Keratinocyte (primary cell): ENCODE data around the gene FAM174B. TPM values are rescaled to one million over a fixed set of nuclear protein-coding genes. Genes with fewer than 3 reads are reported as not detected.

ENCODE experiments used
- DNase-seq: peaks from one replicate; pipeline ENCODE4 v3.0.0-alpha.2; 2011; ENCODE audit warnings: low read depth, missing footprints, low spot score
- FAIRE-seq: peaks from 2 replicates; lab custom pipeline; 2011; peaks lifted over from hg19 to GRCh38; lab: Jason Lieb, UNC
- H2AFZ ChIP-seq: 2 replicates; pipeline ENCODE4 v1.6.0; 2012; ENCODE audit warnings: low read length, control low read depth, inconsistent platforms; ENCODE audit not compliant: control insufficient read depth
- H3K27ac ChIP-seq: 2 replicates; pipeline ENCODE4 v1.5.1; 2011; ENCODE audit warnings: low read length; ENCODE audit not compliant: control insufficient read depth, insufficient read depth
- H3K27me3 ChIP-seq: 3 replicates; pipeline ENCODE4 v1.6.0; 2011; ENCODE audit warnings: low read length; ENCODE audit not compliant: control insufficient read depth, insufficient read depth; ENCODE audit errors: extremely low read depth
- H3K36me3 ChIP-seq, 2 experiments: 2 replicates in 1 of 2; 3 replicates in 1 of 2; pipeline ENCODE4 v1.5.1; 2011; ENCODE audit warnings: low read length in 2 of 2, mild to moderate bottlenecking in 1 of 2; ENCODE audit not compliant: control insufficient read depth in 2 of 2, insufficient read depth in 2 of 2; ENCODE audit errors: extremely low read depth in 1 of 2
- H3K4me1 ChIP-seq: 3 replicates; pipeline ENCODE4 v1.5.1; 2011; ENCODE audit warnings: low read length; ENCODE audit not compliant: control insufficient read depth, insufficient read depth; ENCODE audit errors: extremely low read depth
- H3K4me2 ChIP-seq: 3 replicates; pipeline ENCODE4 v1.6.0; 2011; ENCODE audit warnings: low read depth, low read length; ENCODE audit not compliant: control insufficient read depth, insufficient read depth; ENCODE audit errors: extremely low read depth
- H3K4me3 ChIP-seq, 3 experiments: fragments of 200-600 bp in 1 of 3; sonication (generic) in 1 of 3; 2 replicates in 2 of 3; 3 replicates in 1 of 3; pipeline ENCODE4 v1.5.1; 2011 to 2016; ENCODE audit warnings: low read length in 3 of 3, mild to moderate bottlenecking in 3 of 3, control low read depth in 2 of 3, inconsistent platforms in 1 of 3, low read depth in 1 of 3, mixed read lengths in 1 of 3, mixed run types in 1 of 3, moderate library complexity in 1 of 3; ENCODE audit not compliant: control insufficient read depth in 2 of 3, insufficient read depth in 2 of 3; ENCODE audit errors: extremely low read depth in 1 of 3
- H3K79me2 ChIP-seq: 2 replicates; pipeline ENCODE4 v1.6.0; 2012; ENCODE audit warnings: low read length; ENCODE audit not compliant: control insufficient read depth, insufficient read depth
- H3K9ac ChIP-seq: 3 replicates; pipeline ENCODE4 v1.6.0; 2011; ENCODE audit warnings: low read length; ENCODE audit not compliant: control insufficient read depth, insufficient read depth; ENCODE audit errors: extremely low read depth
- H3K9me1 ChIP-seq: 3 replicates; pipeline ENCODE4 v1.6.0; 2011; ENCODE audit warnings: low read length; ENCODE audit not compliant: control insufficient read depth, insufficient read depth; ENCODE audit errors: extremely low read depth
- H3K9me3 ChIP-seq: 2 replicates; pipeline ENCODE4 v1.5.1; 2012; ENCODE audit warnings: low read depth, low read length; ENCODE audit not compliant: control insufficient read depth
- H4K20me1 ChIP-seq: 3 replicates; pipeline ENCODE4 v1.6.0; 2011; ENCODE audit warnings: low read length; ENCODE audit not compliant: control insufficient read depth, insufficient read depth; ENCODE audit errors: extremely low read depth
- CTCF ChIP-seq, 3 experiments: IDR thresholded peaks in 1 of 3; conservative IDR thresholded peaks in 1 of 3; optimal IDR thresholded peaks in 1 of 3; 2 replicates in 2 of 3; 3 replicates in 1 of 3; pipeline versions ENCODE3 to v1.5.1; 2011; ENCODE audit warnings: low read length in 3 of 3, mild to moderate bottlenecking in 3 of 3, moderate library complexity in 2 of 3, control low read depth in 1 of 3, inconsistent platforms in 1 of 3; ENCODE audit not compliant: insufficient read depth in 2 of 3; ENCODE audit errors: extremely low read depth in 1 of 3
- EZH2 ChIP-seq: IDR thresholded peaks from one replicate; pipeline ENCODE4 v1.6.1; 2012; ENCODE audit warnings: inconsistent platforms, mild to moderate bottlenecking, low read length, moderate library complexity
- dilution Hi-C: fragments of 300-500 bp; cut with MboI; formaldehyde crosslinking; loops from one replicate; pipeline ENCODE4 v1.7.0; 2020; ENCODE audit warnings: low sequenced_read_pairs; ENCODE audit not compliant: extremely low pct_ligation_motif_present
- polyA plus RNA-seq, 5 experiments: library from polyadenylated mRNA; depleted of rRNA in 3 of 5; stranded (reverse) in 3 of 5; stranded (forward) in 1 of 5; unstranded in 1 of 5; fragments of >200 nt; gene quantifications; 1 replicate in 1 of 5; 2 replicates in 3 of 5; 3 replicates in 1 of 5; pipeline versions ENCODE4 v1.2.1 to v1.2.3, GENCODE V29; 2011 to 2012; ENCODE audit warnings: missing spikeins in 2 of 5, low read depth in 1 of 5, low replicate concordance in 1 of 5

FAM174B gene
- polyA plus RNA-seq, 1 donor (not counting 4 experiments of a cell fraction or from before 2014, with no cell fraction given) = 0.73 TPM

GRCh38 chr15:92662762-92663161 is 7.2 kb upstream of the FAM174B start:
- Histone ChIP-seq H3K9me3 (no peaks in the 10 kb centered on the region), H3K4me3 (no peak overlapping the region), H4K20me1 (no peaks in the 10 kb centered on the region), H3K36me3 (no peaks in the 10 kb centered on the region), H3K27ac (no peak overlapping the region), H3K4me2 (no peak overlapping the region), H3K9ac (no peak overlapping the region), H3K79me2 (no peaks in the 10 kb centered on the region), H3K9me1 (no peaks in the 10 kb centered on the region), H3K4me1 (no peaks in the 10 kb centered on the region), H3K27me3 (peaks cover 4% of the 10 kb centered on the region), H2AFZ (no peak overlapping the region)
- dilution Hi-C loops = no loop called here
- DNase-seq = no peak
- TF ChIP-seq CTCF (optimal IDR thresholded peaks at IDR 0.05 in 1 of 3, IDR thresholded peaks at IDR 0.05 in 1 of 3, conservative IDR thresholded peaks at IDR 0.05 in 1 of 3; ENCODE audit: extremely low read depth in 1 of 3, insufficient read depth in 2 of 3, low read length in 3 of 3) (no peak), EZH2 (no peak)
- FAIRE-seq = no peak

GRCh38 chr15:92661956-92662355 is 6.4 kb upstream of the FAM174B start:
- H3K9me3 ChIP-seq = no peaks in the 10 kb centered on the region
- no peak for FAIRE-seq
- no peak for TF ChIP-seq EZH2
- TF ChIP-seq CTCF (optimal IDR thresholded peaks at IDR 0.05 in 1 of 3, IDR thresholded peaks at IDR 0.05 in 1 of 3, conservative IDR thresholded peaks at IDR 0.05 in 1 of 3; ENCODE audit: extremely low read depth in 1 of 3, insufficient read depth in 2 of 3, low read length in 3 of 3) = no peak
- H3K36me3 ChIP-seq = no peaks in the 10 kb centered on the region
- no peaks in the 10 kb centered on the region for H3K4me1 ChIP-seq
- H4K20me1 ChIP-seq = no peaks in the 10 kb centered on the region
- no peak overlapping the region for H3K27ac ChIP-seq
- no peaks in the 10 kb centered on the region for H3K9me1 ChIP-seq
- H3K27me3 ChIP-seq = peaks cover 6% of the 10 kb centered on the region
- H2AFZ ChIP-seq = no peak overlapping the region
- DNase-seq = no peak
- dilution Hi-C loops = no loop called here
- no peaks in the 10 kb centered on the region for H3K79me2 ChIP-seq
- no peak overlapping the region for H3K4me2 ChIP-seq
- no peak overlapping the region for H3K9ac ChIP-seq
- no peak overlapping the region for H3K4me3 ChIP-seq
